ENCODE data around the gene C12orf56. TPM values are rescaled to one million over a fixed set of nuclear protein-coding genes. Genes with fewer than 3 reads are reported as not detected.
"Not testable (repeated sequence)": the region's sequence is repeated elsewhere in the genome, so short reads cannot be mapped to it uniquely, and the experiment has no call there.

Gene C12orf56
- total and polyA plus RNA-seq, 2 donors (not counting 3 experiments of a cell fraction or from before 2014, with no cell fraction given) = 0.06 TPM; not detected in 1

DNA sequence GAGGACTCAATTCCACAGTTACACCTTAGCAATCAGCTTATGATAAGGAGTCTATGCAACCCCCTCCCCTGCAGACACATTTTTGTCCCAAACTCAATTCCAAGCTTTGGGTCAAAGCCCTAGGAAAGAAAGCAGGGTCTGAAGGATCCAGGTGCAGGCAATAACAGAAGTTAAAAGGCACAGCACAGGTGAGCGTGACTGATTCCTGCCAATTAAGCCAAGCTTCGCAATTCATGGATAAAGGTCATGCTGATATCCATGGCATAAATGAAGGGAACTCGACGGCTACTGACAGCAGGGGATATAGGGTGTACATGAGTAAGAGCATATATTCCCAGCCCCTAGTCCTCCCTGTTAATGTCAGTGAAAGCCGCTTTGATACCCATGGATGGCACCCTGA lies 39.3 kb downstream of the C12orf56 start:
- Histone ChIP-seq H3K4me1 (ENCODE audit: control insufficient read depth, extremely low read depth, insufficient read depth, low read length) (no peaks in the 10 kb centered on the region), H2AFZ (ENCODE audit: low read depth, low read length) (no peak overlapping the region), H3K27ac (ENCODE audit: insufficient read depth, low read depth, low read length) (no peak overlapping the region), H3K9ac (replicated peaks; ENCODE audit: extremely low read depth, insufficient read depth, low read length) (no peak overlapping the region), H3K9me1 (replicated peaks; ENCODE audit: control insufficient read depth, extremely low read depth, insufficient read depth, low read length) (no peaks in the 10 kb centered on the region), H3K4me2 (ENCODE audit: insufficient read depth, low read length) (no peak overlapping the region), H3K27me3 (ENCODE audit: control insufficient read depth in 2 of 2, insufficient read depth in 2 of 2, low read length in 2 of 2) (no peaks in the 10 kb centered on the region), H3K36me3 (ENCODE audit: control insufficient read depth in 2 of 2, extremely low read depth in 1 of 2, insufficient read depth in 2 of 2, low read length in 2 of 2) (no peaks in the 10 kb centered on the region), H3K79me2 (ENCODE audit: control insufficient read depth, insufficient read depth, low read length) (no peaks in the 10 kb centered on the region), H4K20me1 (replicated peaks; ENCODE audit: control insufficient read depth, extremely low read depth, insufficient read depth, low read length) (no peaks in the 10 kb centered on the region), H3K4me3 (replicated peaks in 1 of 3; ENCODE audit: insufficient read depth in 1 of 3, low read depth in 1 of 3, low read length in 3 of 3) (no peak overlapping the region), H3K9me3 (replicated peaks; ENCODE audit: control insufficient read depth, insufficient read depth, low read length) (no peaks in the 10 kb centered on the region)
- dilution Hi-C loops (cut with MboI; ENCODE audit: extremely low pct_ligation_motif_present, low sequenced_read_pairs) = no loop called here
- intact Hi-C loops (cut with micrococcal nuclease) = no loop called here
- CTCF ChIA-PET = interaction anchor here (1.0 kb wide), 1 partner anchor 9 kb away, joined by 3 read pairs; no protein-coding TSS in a partner anchor
- no TSS peak for BruUV-seq (replicated peaks)
- no peak for TF ChIP-seq JUN (IDR thresholded peaks at IDR 0.05; ENCODE audit: borderline replicate concordance, insufficient read depth, insufficient read length, low read depth)
- DNase-seq (ENCODE audit: low read depth, low spot score) (no peak), FAIRE-seq (no peak)
- POLR2A ChIA-PET = no interaction called here

DNA sequence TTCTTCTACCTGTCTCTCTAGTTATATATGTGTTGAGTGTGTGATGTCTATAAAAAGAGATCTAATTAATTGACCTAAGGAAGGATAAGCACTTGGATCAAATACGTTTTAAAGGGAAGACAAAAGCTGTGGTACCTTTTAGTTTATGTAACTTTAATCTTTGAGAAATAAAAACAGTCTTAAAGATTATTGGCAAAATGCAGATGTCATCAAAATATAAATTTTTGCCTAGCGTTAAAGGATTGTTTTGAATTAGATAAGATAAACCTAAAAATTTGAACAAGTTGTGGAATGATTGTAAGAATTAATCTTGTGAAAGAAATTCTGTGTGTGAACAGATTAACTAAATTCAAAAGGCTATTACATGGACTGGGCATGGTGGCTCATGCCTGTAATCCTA lies 42.9 kb downstream of the C12orf56 start:
- ChIA-PET POLR2A (no interaction called here), CTCF (no interaction called here)
- H4K20me1 ChIP-seq (replicated peaks; ENCODE audit: control insufficient read depth, extremely low read depth, insufficient read depth, low read length) = no peaks in the 10 kb centered on the region
- H2AFZ ChIP-seq (ENCODE audit: low read depth, low read length) = no peak overlapping the region
- no peaks in the 10 kb centered on the region for H3K9me3 ChIP-seq (replicated peaks; ENCODE audit: control insufficient read depth, insufficient read depth, low read length)
- H3K9me1 ChIP-seq (replicated peaks; ENCODE audit: control insufficient read depth, extremely low read depth, insufficient read depth, low read length) = no peaks in the 10 kb centered on the region
- no peaks in the 10 kb centered on the region for H3K79me2 ChIP-seq (ENCODE audit: control insufficient read depth, insufficient read depth, low read length)
- TF ChIP-seq MYC (IDR thresholded peaks at IDR 0.05; ENCODE audit: low read depth, low read length) = no peak
- TF ChIP-seq GATA2 (IDR thresholded peaks at IDR 0.05; ENCODE audit: insufficient read depth, insufficient read length, low read depth, low read length) = no peak
- no peak for TF ChIP-seq JUN (IDR thresholded peaks at IDR 0.05; ENCODE audit: borderline replicate concordance, insufficient read depth, insufficient read length, low read depth)
- no peak for TF ChIP-seq POLR2A (IDR thresholded peaks at IDR 0.05; ENCODE audit: low read depth, low read length)
- TF ChIP-seq EZH2 (IDR thresholded peaks at IDR 0.05; ENCODE audit: borderline replicate concordance, low read depth, low read length, severe bottlenecking) = no peak
- TF ChIP-seq, protein P1, sequence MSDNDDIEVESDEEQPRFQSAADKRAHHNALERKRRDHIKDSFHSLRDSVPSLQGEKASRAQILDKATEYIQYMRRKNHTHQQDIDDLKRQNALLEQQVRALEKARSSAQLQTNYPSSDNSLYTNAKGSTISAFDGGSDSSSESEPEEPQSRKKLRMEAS (IDR thresholded peaks at IDR 0.05; ENCODE audit: insufficient read depth, insufficient read length) = no peak
- dilution Hi-C loops (cut with MboI; ENCODE audit: extremely low pct_ligation_motif_present, low sequenced_read_pairs) (no loop called here), intact Hi-C loops (cut with micrococcal nuclease) (no loop called here)
- no peak overlapping the region for H3K9ac ChIP-seq (replicated peaks; ENCODE audit: extremely low read depth, insufficient read depth, low read length)
- H3K27me3 ChIP-seq (ENCODE audit: control insufficient read depth in 2 of 2, insufficient read depth in 2 of 2, low read length in 2 of 2) = no peaks in the 10 kb centered on the region
- H3K4me2 ChIP-seq (ENCODE audit: insufficient read depth, low read length) = no peak overlapping the region
- FAIRE-seq (no peak), DNase-seq (ENCODE audit: low read depth, low spot score) (no peak)
- no peaks in the 10 kb centered on the region for H3K36me3 ChIP-seq (ENCODE audit: control insufficient read depth in 2 of 2, extremely low read depth in 1 of 2, insufficient read depth in 2 of 2, low read length in 2 of 2)
- no peaks in the 10 kb centered on the region for H3K4me1 ChIP-seq (ENCODE audit: control insufficient read depth, extremely low read depth, insufficient read depth, low read length)
- H3K27ac ChIP-seq (ENCODE audit: insufficient read depth, low read depth, low read length) = no peak overlapping the region
- H3K4me3 ChIP-seq (replicated peaks in 1 of 3; ENCODE audit: insufficient read depth in 1 of 3, low read depth in 1 of 3, low read length in 3 of 3) = no peak overlapping the region
- BruUV-seq (replicated peaks) = no TSS peak

DNA sequence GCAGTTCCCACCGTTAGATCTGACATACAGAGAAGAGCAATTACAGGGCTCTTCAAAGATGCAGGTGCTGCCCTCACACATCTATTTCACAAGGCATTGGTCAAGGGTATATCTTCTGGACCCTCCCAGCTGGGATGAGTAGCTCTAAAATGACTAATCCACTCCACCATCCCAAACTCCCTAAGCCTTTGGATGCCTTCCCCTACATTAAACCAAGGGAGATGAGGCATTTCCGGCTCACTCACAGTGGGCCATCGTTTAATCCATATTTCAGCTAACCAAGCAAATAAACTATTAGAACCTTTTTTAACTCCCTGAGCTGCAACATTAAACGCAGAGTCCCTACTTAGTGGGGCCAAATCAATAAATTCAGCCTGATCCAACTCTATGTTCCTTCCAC lies 45.9 kb downstream of the C12orf56 start:
- dilution Hi-C loops (cut with MboI; ENCODE audit: extremely low pct_ligation_motif_present, low sequenced_read_pairs); CTCF ChIA-PET; POLR2A ChIA-PET; BruUV-seq (replicated peaks); H3K4me1 ChIP-seq (ENCODE audit: control insufficient read depth, extremely low read depth, insufficient read depth, low read length); H4K20me1 ChIP-seq (replicated peaks; ENCODE audit: control insufficient read depth, extremely low read depth, insufficient read depth, low read length); FAIRE-seq; H3K9me3 ChIP-seq (replicated peaks; ENCODE audit: control insufficient read depth, insufficient read depth, low read length); H3K79me2 ChIP-seq (ENCODE audit: control insufficient read depth, insufficient read depth, low read length); H3K27me3 ChIP-seq (ENCODE audit: control insufficient read depth in 2 of 2, insufficient read depth in 2 of 2, low read length in 2 of 2); H3K9me1 ChIP-seq (replicated peaks; ENCODE audit: control insufficient read depth, extremely low read depth, insufficient read depth, low read length); H3K36me3 ChIP-seq (ENCODE audit: control insufficient read depth in 2 of 2, extremely low read depth in 1 of 2, insufficient read depth in 2 of 2, low read length in 2 of 2); H3K4me2 ChIP-seq (ENCODE audit: insufficient read depth, low read length); H3K4me3 ChIP-seq (replicated peaks in 1 of 3; ENCODE audit: insufficient read depth in 1 of 3, low read depth in 1 of 3, low read length in 3 of 3); H3K27ac ChIP-seq (ENCODE audit: insufficient read depth, low read depth, low read length); H3K9ac ChIP-seq (replicated peaks; ENCODE audit: extremely low read depth, insufficient read depth, low read length); DNase-seq (ENCODE audit: low read depth, low spot score); H2AFZ ChIP-seq (ENCODE audit: low read depth, low read length): not testable (repeated sequence)
- intact Hi-C loops (cut with micrococcal nuclease) = loop anchor here (2.0 kb wide), 1 partner anchor 28 kb away; no protein-coding TSS in a partner anchor
